HCT116 (cell line): Measurements from ENCODE around the gene ENTPD5. TPM values are rescaled to one million over a fixed set of nuclear protein-coding genes. Genes with fewer than 3 reads are reported as not detected.
"Not testable (repeated sequence)": the region's sequence is repeated elsewhere in the genome, so short reads cannot be mapped to it uniquely, and the experiment has no call there.

ENCODE experiments used
- ATAC-seq: fragments of 200-7000 bp; cut with Tn5 transposase; 2 replicates; pipeline ENCODE4 v1.9.1; 2020; ENCODE audit warnings: mild to moderate bottlenecking, moderate library complexity
- BruUV-seq: library from RNA; stranded (reverse); fragments of 400-500 nt; replicated peaks from 2 replicates; lab custom pipeline; 2021; lab: Mats Ljungman, UMichigan
- CTCF ChIA-PET: fragments of 300-600 bp; sonication (Branson Sonifier 250); formaldehyde crosslinking; loops from one replicate; lab custom pipeline; 2021; ENCODE audit warnings: antibody characterized with exemption; lab: Charles Lee
- POLR2A ChIA-PET: fragments of 300-600, 350-600 bp; sonication (Branson Sonifier 250); formaldehyde crosslinking; loops from one replicate; lab custom pipeline; 2021; ENCODE audit warnings: antibody characterized with exemption; lab: Charles Lee
- RAD21 ChIA-PET, 2 experiments: fragments of 300-600 bp; sonication (Branson Sonifier 250); formaldehyde crosslinking; loops; one replicate each; lab custom pipeline; 2023; ENCODE audit warnings: low total read pairs in 2 of 2; ENCODE audit not compliant: uncharacterized antibody in 2 of 2, unreplicated experiment in 2 of 2, low non-redundant PET in 1 of 2; lab: Charles Lee
- DNase-seq: peaks from one replicate; pipeline ENCODE4 v3.0.0-alpha.2; 2010; ENCODE audit warnings: low read depth, low spot score
- H2AFZ ChIP-seq: fragments of 200-600 bp; shearing (Covaris generic), sonication (generic); 2 replicates; pipeline ENCODE4 v1.6.1; 2017; ENCODE audit warnings: low read depth, mixed run types, mixed read lengths, antibody characterized with exemption, low read length; ENCODE audit not compliant: poor library complexity, severe bottlenecking
- H3K27ac ChIP-seq: 2 replicates; pipeline ENCODE4 v1.5.1; 2012; ENCODE audit warnings: low read depth, low read length
- H3K27me3 ChIP-seq: fragments of 200-600 bp; sonication (generic); 2 replicates; pipeline ENCODE4 v1.6.1; 2016; ENCODE audit warnings: mixed run types, low read length, mixed read lengths; ENCODE audit not compliant: insufficient read depth
- H3K36me3 ChIP-seq, 2 experiments: fragments of 200-500 bp in 1 of 2; fragments of 200-600 bp in 1 of 2; sonication (Bioruptor generic) in 1 of 2; sonication (generic) in 1 of 2; 2 replicates each; pipeline versions ENCODE4 v1.5.1 to v1.6.1; 2014 to 2016; ENCODE audit warnings: low read length in 2 of 2, inconsistent platforms in 1 of 2, mixed read lengths in 1 of 2, mixed run types in 1 of 2; ENCODE audit not compliant: insufficient read depth in 2 of 2, control insufficient read depth in 1 of 2
- H3K4me1 ChIP-seq, 2 experiments: fragments of 200-600 bp in 1 of 2; sonication (generic) in 1 of 2; 2 replicates each; pipeline versions ENCODE4 v1.5.1 to v1.6.1; 2012 to 2017; ENCODE audit warnings: low read length in 2 of 2, inconsistent platforms in 1 of 2, mild to moderate bottlenecking in 1 of 2, mixed read lengths in 1 of 2, mixed run types in 1 of 2, moderate library complexity in 1 of 2; ENCODE audit not compliant: insufficient read depth in 2 of 2, control insufficient read depth in 1 of 2
- H3K4me2 ChIP-seq: fragments of 200-600 bp; sonication (generic); 2 replicates; pipeline ENCODE4 v1.6.1; 2017; ENCODE audit warnings: mixed run types, low read length, mixed read lengths
- H3K4me3 ChIP-seq, 2 experiments: fragments of 200-600 bp in 1 of 2; sonication (generic) in 1 of 2; replicated peaks in 1 of 2; 2 replicates each; pipeline ENCODE4 v1.5.1; 2011 to 2016; ENCODE audit warnings: low read length in 2 of 2, control low read depth in 1 of 2, low read depth in 1 of 2, mild to moderate bottlenecking in 1 of 2, mixed read lengths in 1 of 2, mixed run types in 1 of 2
- H3K79me2 ChIP-seq: fragments of 200-600 bp; sonication (generic); 2 replicates; pipeline ENCODE4 v1.6.1; 2017; ENCODE audit warnings: mild to moderate bottlenecking, mixed run types, low read length, moderate library complexity, mixed read lengths; ENCODE audit not compliant: insufficient read depth
- H3K9ac ChIP-seq: fragments of 200-600 bp; sonication (generic); 2 replicates; pipeline ENCODE4 v1.6.1; 2016; ENCODE audit warnings: low read length, mixed read lengths
- H3K9me2 ChIP-seq: fragments of 200-600 bp; sonication (generic), shearing (Covaris generic); 2 replicates; pipeline ENCODE4 v1.6.1; 2017; ENCODE audit warnings: mixed run types, mild to moderate bottlenecking, moderate library complexity; ENCODE audit not compliant: insufficient read depth
- H3K9me3 ChIP-seq, 2 experiments: fragments of 200-500 bp in 1 of 2; fragments of 200-600 bp in 1 of 2; sonication (Bioruptor generic) in 1 of 2; sonication (generic) in 1 of 2; 2 replicates each; pipeline ENCODE4 v1.6.1; 2014 to 2017; ENCODE audit warnings: low read length in 2 of 2, mixed read lengths in 2 of 2, inconsistent platforms in 1 of 2, low read depth in 1 of 2, mild to moderate bottlenecking in 1 of 2, mixed run types in 1 of 2, moderate library complexity in 1 of 2; ENCODE audit not compliant: control insufficient read depth in 1 of 2, insufficient read depth in 1 of 2
- H4K20me1 ChIP-seq: fragments of 200-600 bp; sonication (generic), shearing (Covaris generic); 2 replicates; pipeline ENCODE4 v1.6.1; 2017; ENCODE audit warnings: mixed run types, mild to moderate bottlenecking, moderate library complexity; ENCODE audit not compliant: insufficient read depth
- CBX3 ChIP-seq: IDR thresholded peaks from 2 replicates; pipeline ENCODE4 v1.6.1; 2012; ENCODE audit warnings: low read depth
- EGR1 ChIP-seq: IDR thresholded peaks from 2 replicates; pipeline ENCODE4 v1.6.1; 2012; ENCODE audit warnings: low read depth
- ELF1 ChIP-seq: IDR thresholded peaks from 2 replicates; pipeline ENCODE4 v1.6.1; 2012; ENCODE audit warnings: low read depth, borderline replicate concordance
- JUND ChIP-seq: IDR thresholded peaks from 2 replicates; pipeline ENCODE4 v1.6.1; 2012
- POLR2A ChIP-seq: IDR thresholded peaks from 2 replicates; pipeline ENCODE4 v1.7.0; 2011; ENCODE audit warnings: borderline replicate concordance; ENCODE audit not compliant: insufficient read depth, insufficient read length; ENCODE audit errors: extremely low read depth
- POLR2AphosphoS5 ChIP-seq: IDR thresholded peaks from 2 replicates; pipeline ENCODE4 v1.6.1; 2011; ENCODE audit warnings: mild to moderate bottlenecking, low read depth, low read length, moderate library complexity
- RAD21 ChIP-seq: IDR thresholded peaks from 2 replicates; pipeline ENCODE4 v1.6.1; 2012; ENCODE audit warnings: low read depth, mild to moderate bottlenecking
- SIN3A ChIP-seq: IDR thresholded peaks from 2 replicates; pipeline ENCODE4 v1.6.1; 2012; ENCODE audit warnings: low read depth
- SP1 ChIP-seq: IDR thresholded peaks from 2 replicates; pipeline ENCODE4 v1.6.1; 2012; ENCODE audit warnings: low read depth
- SRF ChIP-seq: IDR thresholded peaks from 2 replicates; pipeline ENCODE4 v1.6.1; 2012; ENCODE audit warnings: low read depth
- TCF7L2 ChIP-seq: IDR thresholded peaks from 2 replicates; pipeline ENCODE4 v1.7.0; 2011; ENCODE audit warnings: borderline replicate concordance, inconsistent platforms; ENCODE audit not compliant: insufficient read depth, insufficient read length; ENCODE audit errors: extremely low read depth
- ZFX ChIP-seq: fragments of 450-650 bp; IDR thresholded peaks from 2 replicates; pipeline ENCODE4 v1.6.1; 2017
- ZNF274 ChIP-seq: fragments of 200-500 bp; sonication (Bioruptor generic); IDR thresholded peaks from 2 replicates; pipeline ENCODE4 v1.6.1; 2014; ENCODE audit warnings: mild to moderate bottlenecking, low read depth, low read length, inconsistent platforms
- intact Hi-C: fragments of 100-400 bp; cut with micrococcal nuclease; formaldehyde crosslinking; loops from 2 replicates; pipeline ENCODE4 v1.10.0; 2022
- total RNA-seq: library from RNA; stranded (reverse); gene quantifications from one replicate; pipeline ENCODE4 v1.2.1, GENCODE V29; 2021; ENCODE audit not compliant: unreplicated experiment
- TF ChIP-seq, protein P1 (sequence below): IDR thresholded peaks from 2 replicates; pipeline ENCODE4 v1.6.1; 2012
- TF ChIP-seq, protein P2 (sequence below): IDR thresholded peaks from 2 replicates; pipeline ENCODE4 v1.6.1; 2012; ENCODE audit warnings: low read depth
- TF ChIP-seq, protein P3 (sequence below): IDR thresholded peaks from 2 replicates; pipeline ENCODE4 v1.6.1; 2012

ENTPD5 gene
- total RNA-seq, 1 experiment from 2014 or later: 14.4 TPM

DNA sequence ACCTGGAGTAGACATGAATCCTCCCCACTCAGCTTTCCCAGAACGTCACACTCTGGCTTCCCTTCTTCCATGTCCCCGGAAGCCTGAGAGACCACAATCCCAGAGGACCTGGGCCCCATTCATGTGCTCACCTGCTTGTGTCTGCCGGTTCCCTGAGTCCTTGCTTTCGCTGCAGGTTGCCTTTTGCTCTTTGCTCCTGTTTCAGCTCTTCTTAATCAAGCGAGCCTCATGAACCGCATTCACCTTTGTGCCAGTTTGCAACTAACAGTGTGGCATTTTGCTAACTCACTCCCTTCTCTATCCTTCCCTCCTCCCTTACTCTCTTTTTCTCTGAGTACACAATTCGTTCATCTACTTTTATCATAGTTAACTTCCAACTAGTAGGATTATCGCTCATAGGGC, 23.1 kb downstream of the ENTPD5 start:
- ChIA-PET CTCF (no interaction called here), RAD21 (no interaction called here), POLR2A (no interaction called here)
- ATAC-seq (no peak), DNase-seq (no peak)
- no peaks in the 10 kb centered on the region for H3K79me2 ChIP-seq
- H3K4me3 ChIP-seq: no peak overlapping the region
- no peak overlapping the region for H3K9ac ChIP-seq
- no peak for TF ChIP-seq SP1
- no peak for TF ChIP-seq SIN3A
- TF ChIP-seq ZFX: no peak
- TF ChIP-seq, protein P1, sequence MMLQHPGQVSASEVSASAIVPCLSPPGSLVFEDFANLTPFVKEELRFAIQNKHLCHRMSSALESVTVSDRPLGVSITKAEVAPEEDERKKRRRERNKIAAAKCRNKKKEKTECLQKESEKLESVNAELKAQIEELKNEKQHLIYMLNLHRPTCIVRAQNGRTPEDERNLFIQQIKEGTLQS: no peak
- no peak for TF ChIP-seq RAD21
- TF ChIP-seq POLR2AphosphoS5: no peak
- TF ChIP-seq JUND: no peak
- no peak for TF ChIP-seq CBX3
- no peak for TF ChIP-seq SRF
- TF ChIP-seq TCF7L2: no peak
- no peak for TF ChIP-seq ELF1
- TF ChIP-seq, protein P2, sequence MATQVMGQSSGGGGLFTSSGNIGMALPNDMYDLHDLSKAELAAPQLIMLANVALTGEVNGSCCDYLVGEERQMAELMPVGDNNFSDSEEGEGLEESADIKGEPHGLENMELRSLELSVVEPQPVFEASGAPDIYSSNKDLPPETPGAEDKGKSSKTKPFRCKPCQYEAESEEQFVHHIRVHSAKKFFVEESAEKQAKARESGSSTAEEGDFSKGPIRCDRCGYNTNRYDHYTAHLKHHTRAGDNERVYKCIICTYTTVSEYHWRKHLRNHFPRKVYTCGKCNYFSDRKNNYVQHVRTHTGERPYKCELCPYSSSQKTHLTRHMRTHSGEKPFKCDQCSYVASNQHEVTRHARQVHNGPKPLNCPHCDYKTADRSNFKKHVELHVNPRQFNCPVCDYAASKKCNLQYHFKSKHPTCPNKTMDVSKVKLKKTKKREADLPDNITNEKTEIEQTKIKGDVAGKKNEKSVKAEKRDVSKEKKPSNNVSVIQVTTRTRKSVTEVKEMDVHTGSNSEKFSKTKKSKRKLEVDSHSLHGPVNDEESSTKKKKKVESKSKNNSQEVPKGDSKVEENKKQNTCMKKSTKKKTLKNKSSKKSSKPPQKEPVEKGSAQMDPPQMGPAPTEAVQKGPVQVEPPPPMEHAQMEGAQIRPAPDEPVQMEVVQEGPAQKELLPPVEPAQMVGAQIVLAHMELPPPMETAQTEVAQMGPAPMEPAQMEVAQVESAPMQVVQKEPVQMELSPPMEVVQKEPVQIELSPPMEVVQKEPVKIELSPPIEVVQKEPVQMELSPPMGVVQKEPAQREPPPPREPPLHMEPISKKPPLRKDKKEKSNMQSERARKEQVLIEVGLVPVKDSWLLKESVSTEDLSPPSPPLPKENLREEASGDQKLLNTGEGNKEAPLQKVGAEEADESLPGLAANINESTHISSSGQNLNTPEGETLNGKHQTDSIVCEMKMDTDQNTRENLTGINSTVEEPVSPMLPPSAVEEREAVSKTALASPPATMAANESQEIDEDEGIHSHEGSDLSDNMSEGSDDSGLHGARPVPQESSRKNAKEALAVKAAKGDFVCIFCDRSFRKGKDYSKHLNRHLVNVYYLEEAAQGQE: no peak
- TF ChIP-seq POLR2A: no peak
- no peak for TF ChIP-seq EGR1
- TF ChIP-seq, protein P3, sequence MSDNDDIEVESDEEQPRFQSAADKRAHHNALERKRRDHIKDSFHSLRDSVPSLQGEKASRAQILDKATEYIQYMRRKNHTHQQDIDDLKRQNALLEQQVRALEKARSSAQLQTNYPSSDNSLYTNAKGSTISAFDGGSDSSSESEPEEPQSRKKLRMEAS: no peak
- TF ChIP-seq ZNF274: no peak
- H3K27me3 ChIP-seq: no peaks in the 10 kb centered on the region
- no peaks in the 10 kb centered on the region for H4K20me1 ChIP-seq
- no peaks in the 10 kb centered on the region for H3K9me2 ChIP-seq
- no peak overlapping the region for H3K27ac ChIP-seq
- H3K4me2 ChIP-seq: no peak overlapping the region
- peaks cover 0 to 4% of the 10 kb centered on the region in 2 experiments; a peak in 1 of 4 replicates for H3K36me3 ChIP-seq
- no TSS peak for BruUV-seq
- no peaks in the 10 kb centered on the region for H3K4me1 ChIP-seq
- intact Hi-C loops: no loop called here
- H3K9me3 ChIP-seq: no peaks in the 10 kb centered on the region
- H2AFZ ChIP-seq: no peak overlapping the region

DNA sequence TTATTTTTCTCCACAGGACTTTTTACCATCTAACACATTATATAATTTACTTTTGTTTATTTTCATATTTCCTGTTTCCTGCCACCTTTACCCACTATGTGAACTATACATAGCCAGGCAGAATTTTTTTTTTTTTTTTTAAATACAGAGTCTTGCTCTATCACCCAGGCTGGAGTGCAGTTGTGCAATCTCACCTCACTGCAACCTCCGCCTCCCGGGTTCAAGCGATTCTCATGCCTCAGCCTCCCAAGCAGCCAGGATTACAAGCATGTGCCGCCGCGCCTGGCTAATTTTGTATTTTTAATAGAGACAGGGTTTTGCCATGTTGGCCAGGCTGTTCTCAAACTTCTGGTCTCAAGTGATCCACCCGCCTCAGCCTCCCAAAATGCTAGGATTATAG, 24.2 kb downstream of the ENTPD5 start:
- DNase-seq, H3K9me3 ChIP-seq, ATAC-seq, POLR2A ChIA-PET, H3K4me1 ChIP-seq, H3K4me3 ChIP-seq, H3K27ac ChIP-seq, RAD21 ChIA-PET, H3K9ac ChIP-seq, H4K20me1 ChIP-seq, H3K36me3 ChIP-seq, H3K4me2 ChIP-seq, H2AFZ ChIP-seq, CTCF ChIA-PET, H3K79me2 ChIP-seq, BruUV-seq, H3K27me3 ChIP-seq, intact Hi-C loops, H3K9me2 ChIP-seq: not testable (repeated sequence)
